Measurements from ENCODE around the gene ELP5.

- no peak for TF ChIP-seq RARB (CRISPR knock-in tag; IDR thresholded peaks at IDR 0.05)
- TF ChIP-seq ZNF565 (CRISPR knock-in tag; conservative IDR thresholded peaks at IDR 0.05; ENCODE audit: low read depth) = no peak
Observed at GRCh38 chr17:7236808-7237207, 15.2 kb upstream of the ELP5 start.

Measured in SK-N-SH treated with all-trans-retinoic acid at 6 μM for 48 hours (cell line).